GM10266 (cell line): ENCODE results near the gene PLEKHG5.

Source experiments
- DNase-seq: peaks from one replicate; pipeline ENCODE4 v3.0.0; 2012; ENCODE audit errors: extremely low spot score
- CTCF ChIP-seq: IDR thresholded peaks from 2 replicates; pipeline ENCODE4 v1.5.1; 2012; ENCODE audit warnings: mild to moderate bottlenecking, low read depth; ENCODE audit not compliant: control insufficient read depth, insufficient read depth; ENCODE audit errors: missing control alignments

The PLEKHG5 gene

GRCh38 chr1:6471086-6471969 is 20.1 kb downstream of the PLEKHG5 start:
- DNase-seq, result no peak
- TF ChIP-seq CTCF, result no peak

- DNase-seq, result no peak
- TF ChIP-seq CTCF, result no peak
Observed at GRCh38 chr1:6470132-6471085, 21.1 kb downstream of the PLEKHG5 start.

DNA sequence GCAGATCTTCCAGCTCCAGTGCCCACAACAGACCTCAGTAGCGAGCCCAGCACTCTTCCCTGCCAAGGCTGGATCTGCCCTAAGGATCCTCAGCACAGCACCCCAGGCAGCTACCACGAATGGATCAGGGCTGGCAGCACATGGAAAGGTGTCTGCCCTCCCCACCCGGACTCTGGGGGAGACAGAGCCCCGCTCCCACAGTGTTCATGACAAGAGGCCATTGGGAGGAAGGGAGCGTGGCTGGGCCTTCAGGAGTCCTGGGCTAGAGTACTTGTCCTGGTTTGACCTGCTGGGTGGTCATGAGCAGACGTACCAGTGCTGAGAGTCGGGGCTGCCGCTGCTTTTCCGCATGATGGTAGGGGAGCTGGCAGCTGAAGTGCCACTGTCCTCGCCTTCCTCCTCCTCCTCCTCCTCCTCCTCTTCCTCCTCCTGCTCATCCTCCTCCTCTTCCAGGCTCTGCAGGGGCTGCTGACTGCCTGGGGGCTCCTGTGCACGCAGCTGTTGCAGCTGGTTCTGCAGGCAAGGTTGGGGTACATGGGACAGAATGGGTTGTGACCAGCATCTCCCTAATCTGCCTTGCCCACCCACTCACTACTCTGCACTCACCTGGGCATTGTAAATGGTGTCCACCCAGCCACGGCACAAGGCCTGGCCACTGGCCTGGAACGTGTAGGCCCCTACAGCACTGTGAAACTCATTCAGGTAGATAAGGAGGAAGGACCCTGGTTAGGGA is 22.6 kb downstream of the PLEKHG5 start:
- TF ChIP-seq CTCF, result no peak
- DNase-seq, result no peak

GRCh38 chr1:6467744-6468688 is 23.5 kb downstream of the PLEKHG5 start:
- DNase-seq, result no peak
- no peak for TF ChIP-seq CTCF

DNA sequence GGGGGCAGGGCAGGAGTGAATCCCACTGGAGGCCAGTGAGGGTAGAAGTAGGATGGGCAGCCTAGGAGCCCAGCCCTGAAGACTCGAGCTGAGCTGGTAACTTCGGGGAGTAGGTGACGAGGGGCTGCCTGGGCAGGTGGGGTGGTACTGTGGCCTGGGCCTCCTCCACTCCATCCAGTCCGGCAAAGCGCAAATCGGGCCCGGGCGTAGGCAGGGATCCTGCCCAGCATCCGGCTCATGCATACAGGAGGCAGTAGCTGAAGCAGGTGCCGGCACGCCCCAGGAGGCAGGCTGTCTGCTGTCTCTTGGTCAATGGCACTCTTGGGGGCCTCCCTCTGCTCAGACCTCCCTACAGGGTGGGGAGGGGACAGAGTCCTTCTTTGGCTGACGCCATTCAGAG is 24.2 kb downstream of the PLEKHG5 start:
- TF ChIP-seq CTCF, result no peak

DNA sequence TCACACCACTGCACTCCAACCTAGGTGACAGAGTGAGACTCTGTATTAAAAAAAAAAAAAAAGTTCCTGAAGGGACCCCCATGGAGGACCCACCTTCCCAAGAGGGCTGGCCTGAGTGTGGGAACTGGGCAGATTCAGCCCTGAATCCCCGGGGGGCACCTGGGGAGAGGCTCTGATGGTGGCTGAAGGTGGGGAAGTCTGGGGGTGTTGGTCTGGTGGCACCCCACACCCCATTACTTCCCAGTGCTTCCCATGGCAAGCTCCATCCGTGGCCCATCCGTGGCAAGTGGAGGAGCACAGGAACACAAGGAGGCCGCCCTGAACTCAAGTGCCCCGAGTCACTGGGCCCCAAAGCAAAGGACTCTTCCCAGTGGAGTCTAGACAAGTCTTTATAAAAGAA is 24.7 kb downstream of the PLEKHG5 start:
- no peak for TF ChIP-seq CTCF
- DNase-seq, result no peak

More for the DNA sequence above, 24.2 kb downstream of the PLEKHG5 start:
- DNase-seq, result no peak
